Right lobe of liver (tissue), 4 donors: ENCODE measurements around the gene KAT7.

ENCODE experiments used
- CTCF ChIP-seq, 4 donors: fragments of 200-600 bp in 3 of 4; fragments of 450-650 bp in 1 of 4; IDR thresholded peaks; one replicate each; pipeline versions ENCODE4 v1.5.1 to v1.8.0; 2016 to 2022; ENCODE audit warnings: antibody characterized with exemption in 4 of 4, mild to moderate bottlenecking in 2 of 4
- POLR2A ChIP-seq: fragments of 450-650 bp; IDR thresholded peaks from one replicate; pipeline ENCODE4 v1.6.1; 2017; ENCODE audit warnings: antibody characterized with exemption, mild to moderate bottlenecking
- donor health status: DM: no; HTN: no; CAD: no.
- donor health status: DM: no; HTN: no; CAD: no.
- donor health status: DM: no; HTN: yes; CAD: no.

- TF ChIP-seq CTCF (IDR thresholded peaks at IDR 0.05): no peak
- TF ChIP-seq POLR2A: no peak
Observed at GRCh38 chr17:49745175-49746139, 43.0 kb upstream of the KAT7 start.
